K562 (cell line): ENCODE measurements around the gene METTL25B. TPM values are rescaled to one million over a fixed set of nuclear protein-coding genes. Genes with fewer than 3 reads are reported as not detected.

Source experiments
- CTBP1 ChIP-seq: fragments of 450-650 bp; IDR thresholded peaks from 2 replicates; pipeline ENCODE4 v1.6.1; 2016; ENCODE audit warnings: borderline replicate concordance
- CTCF ChIP-seq, 3 experiments: IDR thresholded peaks in 2 of 3; conservative IDR thresholded peaks in 1 of 3; 2 replicates each; pipeline ENCODE4 v1.5.1; 2011 to 2012; ENCODE audit warnings: low read length in 3 of 3, mild to moderate bottlenecking in 3 of 3, control low read depth in 2 of 3, improper control_type of control experiment in 1 of 3, inconsistent platforms in 1 of 3, low read depth in 1 of 3, mixed read lengths in 1 of 3, moderate library complexity in 1 of 3; ENCODE audit not compliant: insufficient read depth in 2 of 3
- EGR1 ChIP-seq: fragments of 450-650 bp; conservative IDR thresholded peaks from 2 replicates; pipeline ENCODE4 v1.6.1; 2017; ENCODE audit warnings: mild to moderate bottlenecking
- GABPB2 ChIP-seq: fragments of 250-450 bp; sonication (Bioruptor Pico); conservative IDR thresholded peaks from 2 replicates; pipeline ENCODE4 v1.5.1; 2021; ENCODE audit warnings: mild to moderate bottlenecking
- GTF2E2 ChIP-seq: fragments of 200-800 bp; sonication (Bioruptor generic); IDR thresholded peaks from 2 replicates; pipeline ENCODE4 v1.6.1; 2016; ENCODE audit warnings: missing genetic modification characterization, missing compliant biosample characterization
- IFI16 ChIP-seq: fragments of 250-450 bp; sonication (Bioruptor Pico); IDR thresholded peaks from 2 replicates; pipeline ENCODE4 v2.1.2; 2022; ENCODE audit warnings: mild to moderate bottlenecking, inconsistent platforms
- MIER1 ChIP-seq: fragments of 450-650 bp; IDR thresholded peaks from 2 replicates; pipeline ENCODE4 v1.6.1; 2016; ENCODE audit warnings: antibody characterized with exemption, mild to moderate bottlenecking, low read depth
- NFE2 ChIP-seq: IDR thresholded peaks from 2 replicates; pipeline ENCODE4 v1.6.1; 2014; ENCODE audit warnings: antibody characterized with exemption, low read depth
- RBM22 ChIP-seq: fragments of 200-400 bp; formaldehyde crosslinking; IDR thresholded peaks from 2 replicates; pipeline ENCODE4 v1.6.1; 2018; ENCODE audit warnings: low read length, low read depth; ENCODE audit not compliant: poor library complexity, severe bottlenecking
- SNRNP70 ChIP-seq: fragments of 200-400 bp; formaldehyde crosslinking; optimal IDR thresholded peaks from 2 replicates; pipeline ENCODE3; 2017; ENCODE audit warnings: low read depth, low read length
- STAT5B ChIP-seq: fragments of 250-450 bp; sonication (Bioruptor Pico); IDR thresholded peaks from 2 replicates; pipeline ENCODE4 v1.8.0; 2021; ENCODE audit warnings: mild to moderate bottlenecking, inconsistent platforms
- TEAD4 ChIP-seq, 2 experiments: sonication (generic) in 1 of 2; formaldehyde crosslinking in 1 of 2; IDR thresholded peaks; 2 replicates each; pipeline versions ENCODE4 v1.6.1 to v1.8.0; 2012 to 2022; ENCODE audit warnings: borderline replicate concordance in 1 of 2, inconsistent platforms in 1 of 2, low read length in 1 of 2, mild to moderate bottlenecking in 1 of 2, missing genetic modification reagents in 1 of 2
- U2AF1 ChIP-seq: fragments of 200-400 bp; formaldehyde crosslinking; optimal IDR thresholded peaks from 2 replicates; pipeline ENCODE3; 2017; ENCODE audit warnings: mild to moderate bottlenecking, low read depth, low read length, moderate library complexity
- XRCC3 ChIP-seq: fragments of 450-650 bp; IDR thresholded peaks from 2 replicates; pipeline ENCODE4 v1.6.1; 2017; ENCODE audit warnings: mild to moderate bottlenecking, moderate library complexity
- ZNF347 ChIP-seq: fragments of 450-650 bp; formaldehyde crosslinking; IDR thresholded peaks from 2 replicates; pipeline ENCODE4 v1.4.0; 2020; ENCODE audit warnings: low read depth, mild to moderate bottlenecking, moderate library complexity
- ZNF551 ChIP-seq: fragments of 250-450 bp; sonication (Bioruptor Pico); IDR thresholded peaks from 2 replicates; pipeline ENCODE4 v1.5.0; 2021; ENCODE audit warnings: mild to moderate bottlenecking, moderate library complexity
- ZNF766 ChIP-seq: fragments of 200-800 bp; sonication (Bioruptor generic); conservative IDR thresholded peaks from 2 replicates; pipeline ENCODE4 v1.6.1; 2016; ENCODE audit warnings: missing genetic modification characterization, missing compliant biosample characterization
- polyA plus RNA-seq, 8 experiments: library from polyadenylated mRNA; depleted of rRNA in 4 of 8; stranded (reverse) in 5 of 8; unstranded in 3 of 8; fragments of >200 nt; fragmentation: Nextera tagmentation in 2 of 8; fragmentation: Illumina TruSeq in 1 of 8; extraction: Ambion mirVana in 2 of 8; extraction: Trizol in 1 of 8; gene quantifications; 2 replicates each; pipeline versions ENCODE4 v1.2.1 to v1.2.3, GENCODE V29; 2011 to 2014; ENCODE audit warnings: inconsistent platforms in 1 of 8, missing spikeins in 1 of 8
- total RNA-seq, 7 experiments: library from RNA; depleted of rRNA in 6 of 7; stranded (reverse); fragments of >200 nt in 6 of 7; fragmentation: Illumina TruSeq in 2 of 7; extraction: Trizol in 2 of 7; gene quantifications; 2 replicates each; pipeline versions ENCODE4 v1.2.1 to v1.2.3, GENCODE V29; 2011 to 2021; ENCODE audit warnings: low replicate concordance in 1 of 7
- TF ChIP-seq, protein P1 (sequence below): IDR thresholded peaks from 2 replicates; pipeline ENCODE4 v1.6.1; 2012; ENCODE audit warnings: low read depth, low read length, improper control_type of control experiment, borderline replicate concordance
- TF ChIP-seq, protein P2 (sequence below): fragments of 200-800 bp; sonication (Bioruptor generic); IDR thresholded peaks from 2 replicates; pipeline ENCODE4 v1.6.1; 2016; ENCODE audit warnings: missing genetic modification characterization, missing compliant biosample characterization

Gene METTL25B
- total and polyA plus RNA-seq, 9 of the 15 experiments (the other 6 are each of a cell fraction or from before 2014, with no cell fraction given) = 7.7 to 48.3 (median 33.1) TPM

GRCh38 chr1:156728599-156729462 is 562 bp downstream of the METTL25B start, which contains the start of gene ISG20L2 (continued):
- TF ChIP-seq U2AF1 (no peak), ZNF766 (CRISPR knock-in tag) (0 out of 2 replicates have a peak, but pooled peaks have one; percentile 73), STAT5B (CRISPR knock-in tag) (no peak), ZNF347 (no peak), SNRNP70 (no peak), MIER1 (0 out of 2 replicates have a peak, but pooled peaks have one; percentile 42), NFE2 (0 out of 2 replicates have a peak, but pooled peaks have one; percentile 48), ZNF551 (CRISPR knock-in tag) (no peak), GTF2E2 (tag) (no peak; the same call in 1 of the 2 replicates), CTBP1 (peak; percentile 84), IFI16 (CRISPR knock-in tag) (no peak), TEAD4 (IDR thresholded peaks at IDR 0.05; ENCODE audit: low read length) (no peak), TEAD4 (CRISPR knock-in tag; IDR thresholded peaks at IDR 0.05; ENCODE audit: borderline replicate concordance) (no peak), RBM22 (no peak), GABPB2 (CRISPR knock-in tag) (no peak), EGR1 (peak; percentile 74), CTCF (IDR thresholded peaks at IDR 0.05 in 2 of 3, conservative IDR thresholded peaks at IDR 0.05 in 1 of 3; ENCODE audit: insufficient read depth in 2 of 3, low read depth in 1 of 3, low read length in 3 of 3) (0 out of 6 replicates have a peak, but pooled peaks of 1 of the 3 experiments have one; percentile 9), XRCC3 (no peak)
- TF ChIP-seq, protein P1, sequence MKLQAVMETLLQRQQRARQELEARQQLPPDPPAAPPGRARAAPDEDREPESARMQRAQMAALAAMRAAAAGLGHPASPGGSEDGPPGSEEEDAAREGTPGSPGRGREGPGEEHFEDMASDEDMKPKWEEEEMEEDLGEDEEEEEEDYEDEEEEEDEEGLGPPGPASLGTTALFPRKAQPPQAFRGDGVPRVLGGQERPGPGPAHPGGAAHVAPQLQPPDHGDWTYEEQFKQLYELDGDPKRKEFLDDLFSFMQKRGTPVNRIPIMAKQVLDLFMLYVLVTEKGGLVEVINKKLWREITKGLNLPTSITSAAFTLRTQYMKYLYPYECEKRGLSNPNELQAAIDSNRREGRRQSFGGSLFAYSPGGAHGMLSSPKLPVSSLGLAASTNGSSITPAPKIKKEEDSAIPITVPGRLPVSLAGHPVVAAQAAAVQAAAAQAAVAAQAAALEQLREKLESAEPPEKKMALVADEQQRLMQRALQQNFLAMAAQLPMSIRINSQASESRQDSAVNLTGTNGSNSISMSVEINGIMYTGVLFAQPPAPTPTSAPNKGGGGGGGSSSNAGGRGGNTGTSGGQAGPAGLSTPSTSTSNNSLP = no peak
- TF ChIP-seq, protein P2, sequence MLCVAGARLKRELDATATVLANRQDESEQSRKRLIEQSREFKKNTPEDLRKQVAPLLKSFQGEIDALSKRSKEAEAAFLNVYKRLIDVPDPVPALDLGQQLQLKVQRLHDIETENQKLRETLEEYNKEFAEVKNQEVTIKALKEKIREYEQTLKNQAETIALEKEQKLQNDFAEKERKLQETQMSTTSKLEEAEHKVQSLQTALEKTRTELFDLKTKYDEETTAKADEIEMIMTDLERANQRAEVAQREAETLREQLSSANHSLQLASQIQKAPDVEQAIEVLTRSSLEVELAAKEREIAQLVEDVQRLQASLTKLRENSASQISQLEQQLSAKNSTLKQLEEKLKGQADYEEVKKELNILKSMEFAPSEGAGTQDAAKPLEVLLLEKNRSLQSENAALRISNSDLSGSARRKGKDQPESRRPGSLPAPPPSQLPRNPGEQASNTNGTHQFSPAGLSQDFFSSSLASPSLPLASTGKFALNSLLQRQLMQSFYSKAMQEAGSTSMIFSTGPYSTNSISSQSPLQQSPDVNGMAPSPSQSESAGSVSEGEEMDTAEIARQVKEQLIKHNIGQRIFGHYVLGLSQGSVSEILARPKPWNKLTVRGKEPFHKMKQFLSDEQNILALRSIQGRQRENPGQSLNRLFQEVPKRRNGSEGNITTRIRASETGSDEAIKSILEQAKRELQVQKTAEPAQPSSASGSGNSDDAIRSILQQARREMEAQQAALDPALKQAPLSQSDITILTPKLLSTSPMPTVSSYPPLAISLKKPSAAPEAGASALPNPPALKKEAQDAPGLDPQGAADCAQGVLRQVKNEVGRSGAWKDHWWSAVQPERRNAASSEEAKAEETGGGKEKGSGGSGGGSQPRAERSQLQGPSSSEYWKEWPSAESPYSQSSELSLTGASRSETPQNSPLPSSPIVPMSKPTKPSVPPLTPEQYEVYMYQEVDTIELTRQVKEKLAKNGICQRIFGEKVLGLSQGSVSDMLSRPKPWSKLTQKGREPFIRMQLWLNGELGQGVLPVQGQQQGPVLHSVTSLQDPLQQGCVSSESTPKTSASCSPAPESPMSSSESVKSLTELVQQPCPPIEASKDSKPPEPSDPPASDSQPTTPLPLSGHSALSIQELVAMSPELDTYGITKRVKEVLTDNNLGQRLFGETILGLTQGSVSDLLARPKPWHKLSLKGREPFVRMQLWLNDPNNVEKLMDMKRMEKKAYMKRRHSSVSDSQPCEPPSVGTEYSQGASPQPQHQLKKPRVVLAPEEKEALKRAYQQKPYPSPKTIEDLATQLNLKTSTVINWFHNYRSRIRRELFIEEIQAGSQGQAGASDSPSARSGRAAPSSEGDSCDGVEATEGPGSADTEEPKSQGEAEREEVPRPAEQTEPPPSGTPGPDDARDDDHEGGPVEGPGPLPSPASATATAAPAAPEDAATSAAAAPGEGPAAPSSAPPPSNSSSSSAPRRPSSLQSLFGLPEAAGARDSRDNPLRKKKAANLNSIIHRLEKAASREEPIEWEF (CRISPR knock-in tag) = no peak
